HepG2 (cell line): ENCODE data around the gene ALLC.

Experiments used
- ARNT ChIP-seq: fragments of 450-650 bp; IDR thresholded peaks from 2 replicates; pipeline ENCODE4 v1.6.1; 2017
- CBX1 ChIP-seq: IDR thresholded peaks from one replicate; pipeline ENCODE4 v1.6.1; 2016; ENCODE audit warnings: antibody characterized with exemption, low read depth
- CTCF ChIP-seq: sonication (generic); formaldehyde crosslinking; IDR thresholded peaks from 2 replicates; pipeline ENCODE4 v1.5.0; 2020; ENCODE audit warnings: mild to moderate bottlenecking, missing genetic modification reagents, moderate library complexity
- DZIP1 ChIP-seq: sonication (generic); formaldehyde crosslinking; IDR thresholded peaks from 2 replicates; pipeline ENCODE4 v1.5.0; 2020; ENCODE audit warnings: mild to moderate bottlenecking, missing genetic modification reagents
- MZF1 ChIP-seq: sonication (generic); formaldehyde crosslinking; IDR thresholded peaks from 2 replicates; pipeline ENCODE4 v1.8.1; 2023; ENCODE audit warnings: mild to moderate bottlenecking, missing genetic modification reagents, borderline replicate concordance
- NR2F1 ChIP-seq, 2 experiments: fragments of 450-650 bp in 1 of 2; formaldehyde crosslinking in 1 of 2; IDR thresholded peaks; 2 replicates each; pipeline versions ENCODE4 v1.5.0 to v1.6.1; 2016 to 2020; ENCODE audit warnings: mild to moderate bottlenecking in 1 of 2, missing compliant biosample characterization in 1 of 2, missing genetic modification reagents in 1 of 2, moderate library complexity in 1 of 2
- SP1 ChIP-seq, 2 experiments: fragments of 450-650 bp in 1 of 2; sonication (generic) in 1 of 2; formaldehyde crosslinking in 1 of 2; IDR thresholded peaks; 2 replicates each; pipeline versions ENCODE4 v1.4.0 to v1.6.1; 2016 to 2020; ENCODE audit warnings: missing genetic modification reagents in 1 of 2
- ZNF382 ChIP-seq: sonication (generic); formaldehyde crosslinking; IDR thresholded peaks from 2 replicates; pipeline ENCODE4 v1.5.0; 2020; ENCODE audit warnings: missing genetic modification reagents, mild to moderate bottlenecking, borderline replicate concordance

- TF ChIP-seq DZIP1 (CRISPR knock-in tag) (no peak), MZF1 (no peak), ARNT (no peak), NR2F1 (CRISPR knock-in tag; IDR thresholded peaks at IDR 0.05) (no peak), CBX1 (no peak), ZNF382 (no peak), CTCF (no peak), SP1 (IDR thresholded peaks at IDR 0.05) (no peak), SP1 (CRISPR knock-in tag; IDR thresholded peaks at IDR 0.05) (no peak)
These were observed 71.8 kb downstream of the ALLC start for GRCh38 chr2:3729786-3730185.
